Measurements from ENCODE around the gene TSTD2.

GRCh38 chr9:97640325-97640724, 7.2 kb upstream of the TSTD2 start:
- TF ChIP-seq CTCF (IDR thresholded peaks at IDR 0.05) (no peak), POLR2A (IDR thresholded peaks at IDR 0.05) (no peak)
